ENCODE data around the gene SMURF1.
A peak's percentile ranks its signal among the peaks of the same experiment; 100 is the strongest.

The SMURF1 gene

GRCh38 chr7:99141841-99142726 is 1.8 kb downstream of the SMURF1 start:
- DNase-seq = peak; percentile 77

- no peak for DNase-seq
Observed at GRCh38 chr7:99141334-99141733, 2.6 kb downstream of the SMURF1 start.

- DNase-seq = no peak
Observed at GRCh38 chr7:99140813-99141212, 3.1 kb downstream of the SMURF1 start.

GRCh38 chr7:99139036-99139435 is 4.9 kb downstream of the SMURF1 start:
- no peak for DNase-seq

GRCh38 chr7:99137411-99138180 is 6.3 kb downstream of the SMURF1 start:
- no peak for DNase-seq

- no peak for DNase-seq
Observed at GRCh38 chr7:99135938-99136337, 8.0 kb downstream of the SMURF1 start.

GRCh38 chr7:99133766-99134564 is 9.9 kb downstream of the SMURF1 start:
- DNase-seq = no peak

GRCh38 chr7:99132595-99133321 is 11.2 kb downstream of the SMURF1 start:
- DNase-seq = no peak

- no peak for DNase-seq
Observed at GRCh38 chr7:99131290-99131689, 12.6 kb downstream of the SMURF1 start.

- DNase-seq = no peak
Observed at GRCh38 chr7:99129536-99129935, 14.4 kb downstream of the SMURF1 start.

- DNase-seq = no peak
Observed at GRCh38 chr7:99129001-99129400, 14.9 kb downstream of the SMURF1 start.

- no peak for DNase-seq
Observed at GRCh38 chr7:99128076-99128950, 15.6 kb downstream of the SMURF1 start.

GRCh38 chr7:99127636-99128035 is 16.3 kb downstream of the SMURF1 start:
- no peak for DNase-seq

GRCh38 chr7:99126921-99127553 is 16.9 kb downstream of the SMURF1 start:
- no peak for DNase-seq

GRCh38 chr7:99125505-99125865 is 18.4 kb downstream of the SMURF1 start:
- no peak for DNase-seq

GRCh38 chr7:99124751-99125504 is 19.0 kb downstream of the SMURF1 start:
- no peak for DNase-seq

- DNase-seq = no peak
Observed at GRCh38 chr7:99124236-99124635, 19.7 kb downstream of the SMURF1 start.

GRCh38 chr7:99123571-99124033 is 20.3 kb downstream of the SMURF1 start:
- DNase-seq = no peak

GRCh38 chr7:99122762-99123161 is 21.1 kb downstream of the SMURF1 start:
- no peak for DNase-seq

- no peak for DNase-seq
Observed at GRCh38 chr7:99121496-99122021, 22.3 kb downstream of the SMURF1 start.
